Measurements from ENCODE around the gene ZNF766. TPM values are rescaled to one million over a fixed set of nuclear protein-coding genes. Genes with fewer than 3 reads are reported as not detected.

The ZNF766 gene
- total and polyA plus RNA-seq, 2 of the 13 experiments (the other 11 are each of a cell fraction or from before 2014, with no cell fraction given), result 5.2 to 10.3 TPM

GRCh38 chr19:52269338-52270261 is at the start of gene ZNF766 (continued):
- TF ChIP-seq NBN (conservative IDR thresholded peaks at IDR 0.05) (no peak), NCOA5 (CRISPR knock-in tag; IDR thresholded peaks at IDR 0.05) (no peak), ZNF605 (CRISPR knock-in tag; IDR thresholded peaks at IDR 0.05) (peak; percentile 67), BCL6 (CRISPR knock-in tag; IDR thresholded peaks at IDR 0.05) (0 out of 2 replicates have a peak, but pooled peaks have one; percentile 20), ZNF572 (CRISPR knock-in tag; IDR thresholded peaks at IDR 0.05) (peak; percentile 35; the same call in 1 of the 2 replicates), ZFX (CRISPR knock-in tag; IDR thresholded peaks at IDR 0.05; ENCODE audit: low read depth) (peak; percentile 71), ZBTB26 (CRISPR knock-in tag; IDR thresholded peaks at IDR 0.05; ENCODE audit: borderline replicate concordance) (peak; percentile 35; the same call in 1 of the 2 replicates), GATA4 (IDR thresholded peaks at IDR 0.05; ENCODE audit: borderline replicate concordance, low read depth) (peak; percentile 62; the same call in 1 of the 2 replicates), ZNF609 (CRISPR knock-in tag; IDR thresholded peaks at IDR 0.05; ENCODE audit: borderline replicate concordance) (peak; percentile 34; the same call in 1 of the 2 replicates), CREM (IDR thresholded peaks at IDR 0.05) (peak; percentile 45; the same call in 1 of the 2 replicates), CREM (CRISPR knock-in tag; IDR thresholded peaks at IDR 0.05) (no peak), MEF2D (CRISPR knock-in tag; IDR thresholded peaks at IDR 0.05) (peak; percentile 40; the same call in 1 of the 2 replicates), TFDP1 (CRISPR knock-in tag; IDR thresholded peaks at IDR 0.05; ENCODE audit: borderline replicate concordance) (peak; percentile 80; the same call in 1 of the 2 replicates), ZNF367 (CRISPR knock-in tag; IDR thresholded peaks at IDR 0.05; ENCODE audit: borderline replicate concordance) (no peak), ZC3H13 (CRISPR knock-in tag; IDR thresholded peaks at IDR 0.05) (no peak), PHF8 (CRISPR knock-in tag; IDR thresholded peaks at IDR 0.05) (peak; percentile 80), HCFC1 (IDR thresholded peaks at IDR 0.05; ENCODE audit: low read depth, low read length) (no peak), ZFP62 (CRISPR knock-in tag; IDR thresholded peaks at IDR 0.05) (no peak), ELF3 (CRISPR knock-in tag; IDR thresholded peaks at IDR 0.05) (peak; percentile 88)
